Activated CD4-positive, alpha-beta T cell treated with anti-CD3 and anti-CD28 coated beads for 1 hour (primary cell): ENCODE data around the gene CNBD2.
"Not testable (repeated sequence)": the region's sequence is repeated elsewhere in the genome, so short reads cannot be mapped to it uniquely, and the experiment has no call there.

ENCODE experiments used
- DNase-seq: peaks from one replicate; pipeline ENCODE4 v3.0.0-alpha.2; 2020

CNBD2 gene

GRCh38 chr20:35975576-35976373 is 7.4 kb downstream of the CNBD2 start:
- DNase-seq: no peak

GRCh38 chr20:35978041-35978513 is 9.7 kb downstream of the CNBD2 start:
- no peak for DNase-seq

- DNase-seq: no peak
These were observed 11.2 kb downstream of the CNBD2 start for GRCh38 chr20:35979544-35979943.

- no peak for DNase-seq
These were observed 13.6 kb downstream of the CNBD2 start for GRCh38 chr20:35981969-35982368.

- no peak for DNase-seq
These were observed 16.0 kb downstream of the CNBD2 start for GRCh38 chr20:35984382-35984781.

GRCh38 chr20:35985806-35986205 is 17.4 kb downstream of the CNBD2 start:
- no peak for DNase-seq

- DNase-seq: no peak
These were observed 20.6 kb downstream of the CNBD2 start for GRCh38 chr20:35988910-35989463.

- no peak for DNase-seq
These were observed 22.9 kb downstream of the CNBD2 start for GRCh38 chr20:35991142-35991771.

- DNase-seq: peak; percentile 15
These were observed 24.4 kb downstream of the CNBD2 start for GRCh38 chr20:35992713-35993335.

- DNase-seq: peak; percentile 75
These were observed 26.6 kb downstream of the CNBD2 start for GRCh38 chr20:35994994-35995453.

GRCh38 chr20:35996492-35996891 is 28.1 kb downstream of the CNBD2 start:
- not testable (repeated sequence) for DNase-seq

- not testable (repeated sequence) for DNase-seq
These were observed 32.9 kb downstream of the CNBD2 start for GRCh38 chr20:36001331-36001730.

GRCh38 chr20:36002855-36003254 is 34.5 kb downstream of the CNBD2 start:
- no peak for DNase-seq

GRCh38 chr20:36004045-36004444 is 35.7 kb downstream of the CNBD2 start:
- no peak for DNase-seq

GRCh38 chr20:36008461-36009035 is 40.2 kb downstream of the CNBD2 start:
- no peak for DNase-seq

GRCh38 chr20:36010076-36010475 is 41.7 kb downstream of the CNBD2 start:
- DNase-seq: no peak

GRCh38 chr20:36010825-36011224 is 42.4 kb downstream of the CNBD2 start:
- no peak for DNase-seq

- no peak for DNase-seq
These were observed 47.5 kb downstream of the CNBD2 start for GRCh38 chr20:36015806-36016403.

GRCh38 chr20:36017048-36017951 is 48.9 kb downstream of the CNBD2 start:
- DNase-seq: no peak

- DNase-seq: no peak
These were observed 50.0 kb downstream of the CNBD2 start for GRCh38 chr20:36018208-36018988.

- DNase-seq: not testable (repeated sequence)
These were observed 57.7 kb downstream of the CNBD2 start for GRCh38 chr20:36026131-36026530.
